HEK293 (cell line): ENCODE data around the gene ARHGAP26.

Experiments
- EGR2 ChIP-seq: fragments of 450-650 bp; formaldehyde crosslinking; IDR thresholded peaks from 2 replicates; pipeline ENCODE4 v1.5.1; 2016; ENCODE audit warnings: low read depth, missing biosample characterization, missing genetic modification characterization
- GLI2 ChIP-seq: fragments of 450-650 bp; formaldehyde crosslinking; IDR thresholded peaks from 2 replicates; pipeline ENCODE4; 2017; ENCODE audit warnings: missing biosample characterization, missing genetic modification characterization, low read depth, borderline replicate concordance
- HOXA7 ChIP-seq: sonication (generic); formaldehyde crosslinking; IDR thresholded peaks from 2 replicates; pipeline ENCODE4 v1.8.1; 2022; ENCODE audit warnings: missing genetic modification reagents, borderline replicate concordance
- KLF17 ChIP-seq: fragments of 450-650 bp; formaldehyde crosslinking; IDR thresholded peaks from 2 replicates; pipeline ENCODE4 v1.5.1; 2016; ENCODE audit warnings: missing biosample characterization, missing genetic modification characterization
- SP3 ChIP-seq: fragments of 450-650 bp; formaldehyde crosslinking; IDR thresholded peaks from 2 replicates; pipeline ENCODE4 v1.5.1; 2016; ENCODE audit warnings: missing biosample characterization, missing genetic modification characterization
- YY2 ChIP-seq: fragments of 450-650 bp; formaldehyde crosslinking; IDR thresholded peaks from 2 replicates; pipeline ENCODE4 v1.5.1; 2016; ENCODE audit warnings: missing biosample characterization, missing genetic modification characterization
- ZBTB6 ChIP-seq: fragments of 450-650 bp; formaldehyde crosslinking; IDR thresholded peaks from 2 replicates; pipeline ENCODE4 v1.5.1; 2017; ENCODE audit warnings: missing biosample characterization, missing genetic modification characterization
- ZBTB7A ChIP-seq: fragments of 450-650 bp; formaldehyde crosslinking; IDR thresholded peaks from 2 replicates; pipeline ENCODE4 v1.5.1; 2016; ENCODE audit warnings: low read depth, missing biosample characterization, missing genetic modification characterization
- ZEB2 ChIP-seq: fragments of 450-650 bp; formaldehyde crosslinking; IDR thresholded peaks from 2 replicates; pipeline ENCODE4 v1.5.1; 2016; ENCODE audit warnings: missing biosample characterization, missing genetic modification characterization
- ZNF114 ChIP-seq: fragments of 450-650 bp; formaldehyde crosslinking; IDR thresholded peaks from 2 replicates; pipeline ENCODE4 v1.5.0; 2017; ENCODE audit warnings: missing biosample characterization, missing genetic modification characterization
- ZNF148 ChIP-seq: fragments of 450-650 bp; formaldehyde crosslinking; IDR thresholded peaks from 2 replicates; pipeline ENCODE4 v1.5.0; 2017; ENCODE audit warnings: missing biosample characterization, missing genetic modification characterization, borderline replicate concordance
- ZNF16 ChIP-seq: fragments of 450-650 bp; formaldehyde crosslinking; IDR thresholded peaks from 2 replicates; pipeline ENCODE4 v1.5.1; 2016; ENCODE audit warnings: low read depth, missing biosample characterization, missing genetic modification characterization
- ZNF221 ChIP-seq: fragments of 450-650 bp; formaldehyde crosslinking; IDR thresholded peaks from 2 replicates; pipeline ENCODE4 v1.5.1; 2017; ENCODE audit warnings: missing biosample characterization, missing genetic modification characterization, borderline replicate concordance
- ZNF23 ChIP-seq: fragments of 450-650 bp; formaldehyde crosslinking; IDR thresholded peaks from 2 replicates; pipeline ENCODE4 v1.5.1; 2016; ENCODE audit warnings: missing biosample characterization, missing genetic modification characterization, borderline replicate concordance
- ZNF404 ChIP-seq: fragments of 450-650 bp; formaldehyde crosslinking; IDR thresholded peaks from 2 replicates; pipeline ENCODE4 v1.5.1; 2017; ENCODE audit warnings: missing biosample characterization, missing genetic modification characterization
- ZNF48 ChIP-seq: fragments of 450-650 bp; formaldehyde crosslinking; IDR thresholded peaks from 2 replicates; pipeline ENCODE4 v1.5.1; 2016; ENCODE audit warnings: missing biosample characterization, missing genetic modification characterization
- ZNF510 ChIP-seq: fragments of 450-650 bp; formaldehyde crosslinking; IDR thresholded peaks from 2 replicates; pipeline ENCODE4 v1.5.1; 2018; ENCODE audit warnings: mild to moderate bottlenecking, missing genetic modification characterization, missing biosample characterization; ENCODE audit not compliant: insufficient replicate concordance
- ZNF514 ChIP-seq: fragments of 450-650 bp; formaldehyde crosslinking; IDR thresholded peaks from 2 replicates; pipeline ENCODE4 v1.5.1; 2016; ENCODE audit warnings: missing biosample characterization, missing genetic modification characterization
- ZNF521 ChIP-seq: fragments of 450-650 bp; formaldehyde crosslinking; IDR thresholded peaks from 2 replicates; pipeline ENCODE4 v1.5.1; 2017; ENCODE audit warnings: missing biosample characterization, mild to moderate bottlenecking, missing genetic modification characterization
- ZNF558 ChIP-seq: fragments of 450-650 bp; formaldehyde crosslinking; IDR thresholded peaks from 2 replicates; pipeline ENCODE4 v1.5.1; 2016; ENCODE audit warnings: missing biosample characterization, missing genetic modification characterization
- ZNF571 ChIP-seq: fragments of 450-650 bp; formaldehyde crosslinking; IDR thresholded peaks from 2 replicates; pipeline ENCODE4 v1.5.0; 2017; ENCODE audit warnings: missing biosample characterization, missing genetic modification characterization
- ZNF585B ChIP-seq: fragments of 450-650 bp; formaldehyde crosslinking; IDR thresholded peaks from 2 replicates; pipeline ENCODE4 v1.5.1; 2016; ENCODE audit warnings: missing biosample characterization, missing genetic modification characterization
- ZNF76 ChIP-seq: fragments of 450-650 bp; formaldehyde crosslinking; IDR thresholded peaks from 2 replicates; pipeline ENCODE4; 2016; ENCODE audit warnings: low read depth, missing biosample characterization, missing genetic modification characterization, borderline replicate concordance
- ZNF777 ChIP-seq: fragments of 450-650 bp; formaldehyde crosslinking; IDR thresholded peaks from 2 replicates; pipeline ENCODE4 v1.5.1; 2017; ENCODE audit warnings: missing biosample characterization, missing genetic modification characterization, borderline replicate concordance
- TF ChIP-seq, protein P1 (sequence below): fragments of 450-650 bp; formaldehyde crosslinking; conservative IDR thresholded peaks from 2 replicates; pipeline ENCODE4 v1.5.1; 2016; ENCODE audit warnings: low read depth, missing biosample characterization, missing genetic modification characterization
- TF ChIP-seq, protein P2 (sequence below): sonication (generic); formaldehyde crosslinking; IDR thresholded peaks from 2 replicates; pipeline ENCODE4 v1.8.1; 2022; ENCODE audit warnings: mild to moderate bottlenecking, moderate library complexity, missing genetic modification reagents
- TF ChIP-seq, protein P3 (sequence below): fragments of 450-650 bp; formaldehyde crosslinking; IDR thresholded peaks from 2 replicates; pipeline ENCODE4 v1.5.1; 2016; ENCODE audit warnings: missing biosample characterization, missing genetic modification characterization

ARHGAP26 gene

DNA sequence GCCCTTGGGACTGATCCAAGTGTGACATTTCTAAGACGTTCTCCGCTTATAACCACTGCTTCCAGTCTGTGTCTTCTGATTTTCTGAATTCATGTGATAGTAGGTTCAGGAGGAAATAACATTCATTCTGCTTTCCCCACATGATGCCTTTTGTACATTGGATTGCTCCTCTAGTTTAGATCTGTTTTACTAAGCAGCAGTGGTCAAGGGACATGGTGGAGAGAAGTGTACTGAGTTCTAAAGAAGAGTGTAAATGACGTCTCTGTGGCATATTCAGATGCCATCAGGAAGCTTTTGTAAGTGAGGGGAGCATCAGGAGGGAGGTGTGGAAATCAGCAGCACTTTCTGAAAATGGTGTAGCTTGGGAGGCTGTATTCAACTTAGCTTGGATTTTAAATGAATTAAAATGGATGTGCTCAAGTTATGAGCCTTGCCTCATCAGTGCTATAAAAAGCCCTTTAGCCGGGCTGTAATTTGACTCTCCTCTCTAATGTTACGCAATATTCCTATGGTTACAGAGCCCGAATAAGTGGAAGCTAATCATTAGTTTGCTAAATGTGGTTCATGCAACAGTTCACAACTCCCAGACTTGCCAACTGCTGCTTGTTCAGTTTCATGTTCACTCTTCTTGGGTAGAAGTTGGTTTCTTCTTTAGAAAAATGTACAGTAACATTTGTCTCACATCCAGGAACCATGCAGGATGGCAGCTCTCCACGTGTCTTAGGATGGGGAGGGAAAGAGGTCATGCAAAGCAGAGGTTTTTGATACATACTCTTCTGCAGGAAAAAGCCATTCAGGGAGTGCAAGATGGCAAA is 281.3 kb downstream of the ARHGAP26 start (continued):
- TF ChIP-seq KLF17 (tag by site-specific recombination): no peak
- TF ChIP-seq ZNF514 (tag by site-specific recombination): no peak
- TF ChIP-seq, protein P1, sequence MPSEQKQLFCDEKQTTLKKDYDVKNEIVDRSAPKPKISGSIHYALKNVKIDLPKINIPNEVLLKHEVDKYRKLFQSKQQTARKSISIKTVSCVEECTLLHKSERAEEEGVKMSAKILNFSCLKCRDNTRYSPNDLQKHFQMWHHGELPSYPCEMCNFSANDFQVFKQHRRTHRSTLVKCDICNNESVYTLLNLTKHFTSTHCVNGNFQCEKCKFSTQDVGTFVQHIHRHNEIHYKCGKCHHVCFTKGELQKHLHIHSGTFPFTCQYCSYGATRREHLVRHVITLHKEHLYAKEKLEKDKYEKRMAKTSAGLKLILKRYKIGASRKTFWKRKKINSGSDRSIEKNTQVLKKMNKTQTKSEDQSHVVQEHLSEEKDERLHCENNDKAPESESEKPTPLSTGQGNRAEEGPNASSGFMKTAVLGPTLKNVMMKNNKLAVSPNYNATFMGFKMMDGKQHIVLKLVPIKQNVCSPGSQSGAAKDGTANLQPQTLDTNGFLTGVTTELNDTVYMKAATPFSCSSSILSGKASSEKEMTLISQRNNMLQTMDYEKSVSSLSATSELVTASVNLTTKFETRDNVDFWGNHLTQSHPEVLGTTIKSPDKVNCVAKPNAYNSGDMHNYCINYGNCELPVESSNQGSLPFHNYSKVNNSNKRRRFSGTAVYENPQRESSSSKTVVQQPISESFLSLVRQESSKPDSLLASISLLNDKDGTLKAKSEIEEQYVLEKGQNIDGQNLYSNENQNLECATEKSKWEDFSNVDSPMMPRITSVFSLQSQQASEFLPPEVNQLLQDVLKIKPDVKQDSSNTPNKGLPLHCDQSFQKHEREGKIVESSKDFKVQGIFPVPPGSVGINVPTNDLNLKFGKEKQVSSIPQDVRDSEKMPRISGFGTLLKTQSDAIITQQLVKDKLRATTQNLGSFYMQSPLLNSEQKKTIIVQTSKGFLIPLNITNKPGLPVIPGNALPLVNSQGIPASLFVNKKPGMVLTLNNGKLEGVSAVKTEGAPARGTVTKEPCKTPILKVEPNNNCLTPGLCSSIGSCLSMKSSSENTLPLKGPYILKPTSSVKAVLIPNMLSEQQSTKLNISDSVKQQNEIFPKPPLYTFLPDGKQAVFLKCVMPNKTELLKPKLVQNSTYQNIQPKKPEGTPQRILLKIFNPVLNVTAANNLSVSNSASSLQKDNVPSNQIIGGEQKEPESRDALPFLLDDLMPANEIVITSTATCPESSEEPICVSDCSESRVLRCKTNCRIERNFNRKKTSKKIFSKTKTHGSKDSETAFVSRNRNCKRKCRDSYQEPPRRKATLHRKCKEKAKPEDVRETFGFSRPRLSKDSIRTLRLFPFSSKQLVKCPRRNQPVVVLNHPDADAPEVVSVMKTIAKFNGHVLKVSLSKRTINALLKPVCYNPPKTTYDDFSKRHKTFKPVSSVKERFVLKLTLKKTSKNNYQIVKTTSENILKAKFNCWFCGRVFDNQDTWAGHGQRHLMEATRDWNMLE (tag by site-specific recombination): 0 out of 2 replicates have a peak, but pooled peaks have one; percentile 38
- TF ChIP-seq, protein P2, sequence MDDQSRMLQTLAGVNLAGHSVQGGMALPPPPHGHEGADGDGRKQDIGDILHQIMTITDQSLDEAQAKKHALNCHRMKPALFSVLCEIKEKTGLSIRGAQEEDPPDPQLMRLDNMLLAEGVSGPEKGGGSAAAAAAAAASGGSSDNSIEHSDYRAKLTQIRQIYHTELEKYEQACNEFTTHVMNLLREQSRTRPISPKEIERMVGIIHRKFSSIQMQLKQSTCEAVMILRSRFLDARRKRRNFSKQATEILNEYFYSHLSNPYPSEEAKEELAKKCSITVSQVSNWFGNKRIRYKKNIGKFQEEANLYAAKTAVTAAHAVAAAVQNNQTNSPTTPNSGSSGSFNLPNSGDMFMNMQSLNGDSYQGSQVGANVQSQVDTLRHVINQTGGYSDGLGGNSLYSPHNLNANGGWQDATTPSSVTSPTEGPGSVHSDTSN: no peak
- no peak for TF ChIP-seq ZBTB6
- peak; percentile 74; the same call in 1 of the 2 replicates for TF ChIP-seq ZEB2 (tag by site-specific recombination)
- no peak for TF ChIP-seq ZNF76
- TF ChIP-seq ZNF16 (tag by site-specific recombination): no peak
- no peak for TF ChIP-seq ZNF777 (tag by site-specific recombination)
- TF ChIP-seq YY2 (tag by site-specific recombination): no peak
- TF ChIP-seq HOXA7 (CRISPR knock-in tag): no peak
- TF ChIP-seq ZNF404: 0 out of 2 replicates have a peak, but pooled peaks have one; percentile 7
- no peak; the same call in 1 of the 2 replicates for TF ChIP-seq ZNF148 (tag by site-specific recombination)
- no peak for TF ChIP-seq ZNF558 (tag by site-specific recombination)
- TF ChIP-seq ZNF23 (tag by site-specific recombination): no peak
- TF ChIP-seq ZBTB7A: no peak
- TF ChIP-seq GLI2: no peak
- TF ChIP-seq ZNF510 (tag by site-specific recombination): no peak
- no peak for TF ChIP-seq SP3 (tag by site-specific recombination)
- no peak for TF ChIP-seq ZNF571
- no peak for TF ChIP-seq ZNF521 (tag by site-specific recombination)
- TF ChIP-seq ZNF585B (tag by site-specific recombination): no peak
- no peak for TF ChIP-seq EGR2
- no peak for TF ChIP-seq ZNF114 (tag by site-specific recombination)
- TF ChIP-seq, protein P3, sequence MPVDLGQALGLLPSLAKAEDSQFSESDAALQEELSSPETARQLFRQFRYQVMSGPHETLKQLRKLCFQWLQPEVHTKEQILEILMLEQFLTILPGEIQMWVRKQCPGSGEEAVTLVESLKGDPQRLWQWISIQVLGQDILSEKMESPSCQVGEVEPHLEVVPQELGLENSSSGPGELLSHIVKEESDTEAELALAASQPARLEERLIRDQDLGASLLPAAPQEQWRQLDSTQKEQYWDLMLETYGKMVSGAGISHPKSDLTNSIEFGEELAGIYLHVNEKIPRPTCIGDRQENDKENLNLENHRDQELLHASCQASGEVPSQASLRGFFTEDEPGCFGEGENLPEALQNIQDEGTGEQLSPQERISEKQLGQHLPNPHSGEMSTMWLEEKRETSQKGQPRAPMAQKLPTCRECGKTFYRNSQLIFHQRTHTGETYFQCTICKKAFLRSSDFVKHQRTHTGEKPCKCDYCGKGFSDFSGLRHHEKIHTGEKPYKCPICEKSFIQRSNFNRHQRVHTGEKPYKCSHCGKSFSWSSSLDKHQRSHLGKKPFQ (tag by site-specific recombination): no peak
- TF ChIP-seq ZNF48 (tag by site-specific recombination): no peak
- TF ChIP-seq ZNF221 (tag by site-specific recombination): no peak
